Neural cell (in vitro differentiated cells): Measurements from ENCODE around the gene CNTNAP2. TPM values are rescaled to one million over a fixed set of nuclear protein-coding genes. Genes with fewer than 3 reads are reported as not detected.

Experiments used
- H2AFZ ChIP-seq: fragments of 200-600, 300-800 bp; sonication (generic), shearing (Covaris generic); 2 replicates; pipeline ENCODE4 v1.6.0; 2014; ENCODE audit warnings: low read depth, mild to moderate bottlenecking, antibody characterized with exemption, low read length, moderate library complexity
- H3F3A ChIP-seq: fragments of 200-600 bp; shearing (Covaris generic); 2 replicates; pipeline ENCODE4 v1.6.1; 2016; ENCODE audit warnings: mild to moderate bottlenecking, moderate library complexity, mixed read lengths, antibody characterized with exemption, low read length; ENCODE audit not compliant: insufficient read depth, poor library complexity, severe bottlenecking
- H3K27ac ChIP-seq: fragments of 200-600, 300-800 bp; sonication (generic), shearing (Covaris generic); 2 replicates; pipeline ENCODE4 v1.5.1; 2014; ENCODE audit warnings: mild to moderate bottlenecking, low read length, moderate library complexity
- H3K27me3 ChIP-seq: fragments of 300-800, 200-600 bp; sonication (generic), shearing (Covaris generic); 2 replicates; pipeline ENCODE4 v1.6.0; 2014; ENCODE audit warnings: mild to moderate bottlenecking, low read depth, low read length, moderate library complexity; ENCODE audit not compliant: insufficient read depth
- H3K36me3 ChIP-seq: fragments of 300-800, 200-600 bp; sonication (generic), shearing (Covaris generic); 2 replicates; pipeline ENCODE4 v1.5.1; 2014; ENCODE audit warnings: mild to moderate bottlenecking, antibody characterized with exemption, low read length, moderate library complexity; ENCODE audit not compliant: insufficient read depth
- H3K4me2 ChIP-seq: fragments of 300-800, 200-600 bp; sonication (generic), shearing (Covaris generic); 2 replicates; pipeline ENCODE4 v1.6.0; 2014; ENCODE audit warnings: mild to moderate bottlenecking, low read length
- H3K4me3 ChIP-seq: fragments of 300-800, 200-600 bp; sonication (generic), shearing (Covaris generic); 2 replicates; pipeline ENCODE4 v1.5.1; 2014; ENCODE audit warnings: mild to moderate bottlenecking, low read length, moderate library complexity
- H3K79me2 ChIP-seq: fragments of 200-600 bp; shearing (Covaris generic); replicated peaks from 2 replicates; pipeline ENCODE4 v1.6.0; 2014; ENCODE audit warnings: mild to moderate bottlenecking, low read length, moderate library complexity; ENCODE audit not compliant: insufficient read depth
- H3K9ac ChIP-seq: fragments of 300-800, 200-600 bp; sonication (generic), shearing (Covaris generic); 2 replicates; pipeline ENCODE4 v1.6.1; 2016; ENCODE audit warnings: mild to moderate bottlenecking, low read length, mixed read lengths
- H3K9me2 ChIP-seq: fragments of 200-600 bp; shearing (Covaris generic); 2 replicates; pipeline ENCODE4 v1.6.1; 2016; ENCODE audit warnings: mild to moderate bottlenecking, low read length, mixed read lengths; ENCODE audit not compliant: insufficient read depth
- H3K9me3 ChIP-seq: fragments of 200-600, 300-800 bp; sonication (generic), shearing (Covaris generic); 2 replicates; pipeline ENCODE4 v1.6.1; 2016; ENCODE audit warnings: mild to moderate bottlenecking, mixed run types, low read length, moderate library complexity, mixed read lengths
- H4K20me1 ChIP-seq: fragments of 200-600 bp; shearing (Covaris generic); 2 replicates; pipeline ENCODE4 v1.6.1; 2016; ENCODE audit warnings: mild to moderate bottlenecking, mixed run types; ENCODE audit not compliant: insufficient read depth
- MXI1 ChIP-seq: fragments of 450-650 bp; conservative IDR thresholded peaks from 2 replicates; pipeline ENCODE4 v1.6.1; 2014; ENCODE audit warnings: antibody characterized with exemption, mild to moderate bottlenecking; ENCODE audit not compliant: poor library complexity, severe bottlenecking
- TAF1 ChIP-seq: IDR thresholded peaks from 2 replicates; pipeline ENCODE4 v1.6.1; 2012; ENCODE audit warnings: low read depth
- polyA plus RNA-seq: library from polyadenylated mRNA; depleted of rRNA; stranded (reverse); fragments of >200 nt; gene quantifications from 2 replicates; pipeline ENCODE4 v1.2.3, GENCODE V29; 2014
- small RNA-seq, 3 experiments: library from RNA; depleted of rRNA; stranded (forward); fragments of <200 nt; gene quantifications; one replicate each; pipeline ENCODE3, GENCODE V24; 2012

Gene CNTNAP2
- polyA plus RNA-seq, 1 donor from 2014 or later = 276 TPM

DNA sequence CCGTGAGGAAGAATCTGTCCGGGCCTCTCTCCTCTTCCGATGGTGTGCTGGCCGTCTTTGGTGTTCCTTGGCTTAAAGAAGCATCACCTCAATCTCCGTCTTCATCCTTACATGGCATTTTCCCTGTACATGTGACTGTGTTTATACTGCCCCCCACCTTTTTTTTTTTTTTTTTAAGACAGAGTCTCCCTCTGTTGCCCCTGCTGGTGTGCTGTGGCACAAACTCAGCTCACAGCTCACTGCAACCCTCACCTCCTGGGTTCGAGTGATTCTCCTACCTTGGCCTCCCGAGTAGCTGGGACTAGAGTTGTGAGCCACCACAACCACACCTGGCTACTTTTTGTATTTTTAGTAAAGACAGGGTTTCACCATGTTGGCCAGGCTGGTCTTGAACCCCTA lies 2352.1 kb downstream of the CNTNAP2 start:
- TF ChIP-seq TAF1 = no peak
- TF ChIP-seq MXI1 = no peak
- H2AFZ ChIP-seq = no peak overlapping the region

More for the DNA sequence above, 2352.1 kb downstream of the CNTNAP2 start:
- H3K27me3 ChIP-seq = no peaks in the 10 kb centered on the region
- no peaks in the 10 kb centered on the region for H3K79me2 ChIP-seq
- no peaks in the 10 kb centered on the region for H3K9me2 ChIP-seq
- H3K27ac ChIP-seq = no peak overlapping the region
- H3K9me3 ChIP-seq = no peaks in the 10 kb centered on the region
- H3K9ac ChIP-seq = no peak overlapping the region
- no peaks in the 10 kb centered on the region for H3K36me3 ChIP-seq
- H3F3A ChIP-seq = no peaks in the 10 kb centered on the region
- H3K4me3 ChIP-seq = no peak overlapping the region
- no peaks in the 10 kb centered on the region for H4K20me1 ChIP-seq
- no peak overlapping the region for H3K4me2 ChIP-seq

Small RNA genes lying within 50 kb of the gene (small RNA-seq; reads per million reads assigned to genes)
- gene AC005518.2 (0 reads per million in 3 experiments), gene MIR548F4 (0 reads per million in 3 experiments), gene RANP2 (0 reads per million in 3 experiments), gene RF00012 (0 to 0.41 (median 0.10) reads per million in 3 experiments), gene RF00019 (0 to 1.2 (median 0) reads per million in 3 experiments), gene RF02271 (0 reads per million in 3 experiments), gene RN7SL456P (0 reads per million in 3 experiments), gene RN7SL72P (0 reads per million in 3 experiments), gene RNA5SP249 (0 reads per million in 3 experiments), gene RNU6-1184P (0 reads per million in 3 experiments)
